GM12878 (cell line): ENCODE measurements around the gene RAB26. TPM values are rescaled to one million over a fixed set of nuclear protein-coding genes. Genes with fewer than 3 reads are reported as not detected.

ENCODE experiments used
- ATAC-seq: fragments of 200-7000 bp; cut with Tn5 transposase; 3 replicates; pipeline ENCODE4 v1.9.1; 2020; ENCODE audit warnings: mild to moderate bottlenecking, moderate library complexity
- BruUV-seq: library from RNA; stranded (reverse); fragments of 400-500 nt; replicated peaks from 2 replicates; lab custom pipeline; 2021; lab: Mats Ljungman, UMichigan
- CTCF ChIA-PET: fragments of 300-600 bp; sonication (Branson Sonifier 250); formaldehyde crosslinking; extraction: SDS; loops from one replicate; lab custom pipeline; 2021; ENCODE audit warnings: inconsistent platforms; lab: Yijun Ruan, JAX
- POLR2A ChIA-PET: fragments of 350-600 bp; formaldehyde crosslinking; extraction: SDS; loops from one replicate; lab custom pipeline; 2021; ENCODE audit warnings: inconsistent platforms; lab: Charles Lee
- RAD21 ChIA-PET: fragments of 300-600 bp; sonication (Branson Sonifier 250); formaldehyde crosslinking; loops from one replicate; lab custom pipeline; 2023; ENCODE audit warnings: antibody characterized with exemption; ENCODE audit not compliant: unreplicated experiment; lab: Charles Lee
- SMC1A ChIA-PET: fragments of 300-600 bp; sonication (Branson Sonifier 250); formaldehyde crosslinking; loops from one replicate; lab custom pipeline; 2023; ENCODE audit not compliant: unreplicated experiment, uncharacterized antibody; lab: Charles Lee
- DNase-seq: peaks from one replicate; pipeline ENCODE4 v3.0.0-alpha.2; 2011; ENCODE audit warnings: low read depth, low spot score
- FAIRE-seq: peaks from 3 replicates; lab custom pipeline; 2011; peaks lifted over from hg19 to GRCh38; lab: Jason Lieb, UNC
- H2AFZ ChIP-seq: 2 replicates; pipeline ENCODE4 v1.6.0; 2011; ENCODE audit warnings: low read depth, low read length, control low read depth; ENCODE audit not compliant: control insufficient read depth
- H3K27ac ChIP-seq: 2 replicates; pipeline ENCODE4 v1.5.1; 2011; ENCODE audit warnings: control low read depth; ENCODE audit not compliant: control insufficient read depth, insufficient read depth
- H3K27me3 ChIP-seq, 2 experiments: replicated peaks in 1 of 2; 2 replicates each; pipeline versions ENCODE4 v1.6.0 to v1.6.1; 2011; ENCODE audit warnings: low read length in 1 of 2; ENCODE audit not compliant: control insufficient read depth in 2 of 2, insufficient read depth in 2 of 2
- H3K36me3 ChIP-seq, 2 experiments: 2 replicates each; pipeline ENCODE4 v1.5.1; 2011; ENCODE audit warnings: low read length in 1 of 2; ENCODE audit not compliant: control insufficient read depth in 2 of 2, insufficient read depth in 2 of 2
- H3K4me1 ChIP-seq: 2 replicates; pipeline ENCODE4 v1.6.1; 2011; ENCODE audit warnings: mild to moderate bottlenecking, low read length, moderate library complexity, mixed read lengths; ENCODE audit not compliant: control insufficient read depth, insufficient read depth
- H3K4me2 ChIP-seq: 2 replicates; pipeline ENCODE4 v1.6.0; 2011; ENCODE audit warnings: control low read depth; ENCODE audit not compliant: control insufficient read depth, insufficient read depth
- H3K4me3 ChIP-seq: fragments of 200-600 bp; sonication (generic); 2 replicates; pipeline ENCODE4 v1.5.1; 2016
- H3K79me2 ChIP-seq: 2 replicates; pipeline ENCODE4 v1.6.0; 2011; ENCODE audit warnings: low read length; ENCODE audit not compliant: control insufficient read depth, insufficient read depth
- H3K9ac ChIP-seq: 2 replicates; pipeline ENCODE4 v1.8.0; 2011; ENCODE audit warnings: low read length, control low read depth, mixed read lengths; ENCODE audit not compliant: control insufficient read depth, insufficient read depth
- H3K9me3 ChIP-seq: replicated peaks from 3 replicates; pipeline ENCODE4 v1.5.1; 2011; ENCODE audit warnings: mild to moderate bottlenecking, low read length; ENCODE audit not compliant: control insufficient read depth, insufficient read depth
- H4K20me1 ChIP-seq: 2 replicates; pipeline ENCODE4 v1.6.0; 2011; ENCODE audit not compliant: control insufficient read depth, insufficient read depth
- FOS ChIP-seq: IDR thresholded peaks from 3 replicates; pipeline ENCODE4 v1.6.1; 2011; ENCODE audit warnings: borderline replicate concordance; ENCODE audit not compliant: insufficient read length; ENCODE audit errors: extremely low read depth
- KLF5 ChIP-seq: fragments of 450-650 bp; IDR thresholded peaks from 2 replicates; pipeline ENCODE4 v1.6.1; 2014; ENCODE audit warnings: mild to moderate bottlenecking; ENCODE audit not compliant: partially characterized antibody
- POLR2AphosphoS5 ChIP-seq: IDR thresholded peaks from 2 replicates; pipeline ENCODE4 v1.6.1; 2011; ENCODE audit warnings: mild to moderate bottlenecking, low read length, inconsistent platforms
- RELA ChIP-seq: fragments of 450-650 bp; IDR thresholded peaks from 2 replicates; pipeline ENCODE4 v1.8.0; 2014; ENCODE audit warnings: borderline replicate concordance; ENCODE audit not compliant: partially characterized antibody
- SREBF1 ChIP-seq: IDR thresholded peaks from 2 replicates; pipeline ENCODE4 v1.6.1; 2012; ENCODE audit warnings: mild to moderate bottlenecking, low read length
- ZNF217 ChIP-seq: fragments of 450-650 bp; IDR thresholded peaks from 2 replicates; pipeline ENCODE4 v1.6.1; 2017; ENCODE audit warnings: antibody characterized with exemption, mild to moderate bottlenecking
- ZZZ3 ChIP-seq: IDR thresholded peaks from 2 replicates; pipeline ENCODE4 v1.6.1; 2011; ENCODE audit warnings: low read depth; ENCODE audit not compliant: control insufficient read depth, insufficient read length
- WGBS: methylation state at CpG from one replicate; pipeline ENCODE4 v1.1.6; 2016; ENCODE audit warnings: low lambda C conversion rate; ENCODE audit not compliant: insufficient replicate concordance, insufficient coverage; ENCODE audit errors: missing lambda C conversion rate; 5-methylcytosine and 5-hydroxymethylcytosine counted together
- in situ Hi-C: fragments of 300-500 bp; cut with MboI; formaldehyde crosslinking; loops from 9 replicates; pipeline ENCODE4 v1.14.3; 2018; ENCODE audit warnings: mixed read lengths
- intact Hi-C: fragments of 100-400 bp; cut with micrococcal nuclease; formaldehyde crosslinking; loops from one replicate; pipeline ENCODE4 v1.14.2; 2022; ENCODE audit not compliant: unreplicated experiment
- polyA plus RNA-seq, 11 experiments: library from polyadenylated mRNA; depleted of rRNA in 4 of 11; unstranded in 6 of 11; stranded (reverse) in 5 of 11; fragments of >200 nt; fragmentation: Nextera tagmentation in 4 of 11; fragmentation: Illumina TruSeq in 1 of 11; extraction: Ambion mirVana in 4 of 11; extraction: Trizol in 1 of 11; gene quantifications; 1 replicate in 1 of 11; 2 replicates in 10 of 11; pipeline versions ENCODE4 v1.2.1 to v1.2.3, GENCODE V29; 2011 to 2016; ENCODE audit warnings: inconsistent platforms in 2 of 11, missing spikeins in 2 of 11, low read depth in 1 of 11
- total RNA-seq, 4 experiments: library from RNA; depleted of rRNA in 3 of 4; stranded (reverse); fragments of >200 nt in 3 of 4; fragmentation: Illumina TruSeq in 1 of 4; extraction: Trizol in 1 of 4; gene quantifications; 2 replicates each; pipeline versions ENCODE4 v1.2.1 to v1.2.3, GENCODE V29; 2013 to 2021
- TF ChIP-seq, protein P1 (sequence below): fragments of 450-650 bp; IDR thresholded peaks from 2 replicates; pipeline ENCODE4 v1.6.1; 2014; ENCODE audit warnings: mild to moderate bottlenecking

RAB26 gene
- total and polyA plus RNA-seq, 10 of the 15 experiments (the other 5 are each of a cell fraction or from before 2014, with no cell fraction given), result 0.13 to 4.5 (median 0.33) TPM; not detected in 1

DNA sequence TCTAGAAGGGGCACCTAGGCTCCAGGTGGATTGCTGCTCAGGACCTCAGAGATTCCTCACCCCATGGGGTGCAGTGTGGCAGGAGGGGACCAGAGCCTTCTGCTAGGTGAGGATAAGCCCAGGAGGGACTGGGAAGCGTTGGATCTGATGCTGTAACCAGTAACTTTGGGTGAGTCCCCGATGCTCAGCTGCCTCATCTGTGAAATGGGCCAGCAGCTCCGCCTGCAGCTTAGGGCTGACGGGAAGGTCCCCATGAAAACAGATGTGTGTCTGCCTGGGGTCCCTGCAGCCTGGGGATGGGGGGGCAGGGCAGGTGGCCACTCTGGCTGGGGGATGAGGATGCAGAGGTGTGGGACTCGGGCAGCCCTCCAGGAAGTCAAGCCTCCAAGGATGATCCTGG lies 50.7 kb downstream of the RAB26 start:
- ATAC-seq, result no peak
- no TSS peak for BruUV-seq
- TF ChIP-seq ZZZ3 (no peak), POLR2AphosphoS5 (no peak), SREBF1 (no peak), RELA (no peak), FOS (no peak), ZNF217 (no peak), KLF5 (no peak)
- TF ChIP-seq, protein P1, sequence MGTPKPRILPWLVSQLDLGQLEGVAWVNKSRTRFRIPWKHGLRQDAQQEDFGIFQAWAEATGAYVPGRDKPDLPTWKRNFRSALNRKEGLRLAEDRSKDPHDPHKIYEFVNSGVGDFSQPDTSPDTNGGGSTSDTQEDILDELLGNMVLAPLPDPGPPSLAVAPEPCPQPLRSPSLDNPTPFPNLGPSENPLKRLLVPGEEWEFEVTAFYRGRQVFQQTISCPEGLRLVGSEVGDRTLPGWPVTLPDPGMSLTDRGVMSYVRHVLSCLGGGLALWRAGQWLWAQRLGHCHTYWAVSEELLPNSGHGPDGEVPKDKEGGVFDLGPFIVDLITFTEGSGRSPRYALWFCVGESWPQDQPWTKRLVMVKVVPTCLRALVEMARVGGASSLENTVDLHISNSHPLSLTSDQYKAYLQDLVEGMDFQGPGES, result no peak
- Histone ChIP-seq H3K9me3 (no peaks in the 10 kb centered on the region), H3K36me3 (no peaks in the 10 kb centered on the region), H3K79me2 (no peaks in the 10 kb centered on the region), H3K4me3 (no peak overlapping the region), H3K27ac (no peak overlapping the region), H4K20me1 (no peaks in the 10 kb centered on the region), H3K27me3 (peaks cover 12 to 15% of the 10 kb centered on the region in 2 experiments), H3K4me1 (no peaks in the 10 kb centered on the region; the same call in 1 of the 2 replicates), H3K9ac (no peak overlapping the region), H2AFZ (no peak overlapping the region), H3K4me2 (no peak overlapping the region)
- SMC1A ChIA-PET, result interaction anchor here (1.1 kb wide), 1 partner anchor 54 kb away, joined by 4 read pairs; no protein-coding TSS in a partner anchor
- intact Hi-C loops (no loop called here), in situ Hi-C loops (no loop called here)
- 36% methylated on average over 5 of the region's 5 CpGs for WGBS
- POLR2A ChIA-PET, result no interaction called here
- FAIRE-seq, result no peak
- DNase-seq, result no peak
- CTCF ChIA-PET, result interaction anchor here (0.6 kb wide), 1 partner anchor 197 kb away, joined by 3 read pairs; no protein-coding TSS in a partner anchor
- RAD21 ChIA-PET, result no interaction called here
